AG09319 (cell line): ENCODE data around the gene SLC38A5.
A peak's percentile ranks its signal among the peaks of the same experiment; 100 is the strongest.

Experiments used
- DNase-seq: peaks from one replicate; pipeline ENCODE4 v3.0.0-alpha.2; 2010; ENCODE audit warnings: low read depth; ENCODE audit errors: extremely low read depth
- TF ChIP-seq, protein P1 (sequence below): IDR thresholded peaks from 2 replicates; pipeline ENCODE4 v1.5.1; 2011; ENCODE audit warnings: low read depth, mild to moderate bottlenecking, inconsistent platforms, low read length, moderate library complexity

The SLC38A5 gene

DNA sequence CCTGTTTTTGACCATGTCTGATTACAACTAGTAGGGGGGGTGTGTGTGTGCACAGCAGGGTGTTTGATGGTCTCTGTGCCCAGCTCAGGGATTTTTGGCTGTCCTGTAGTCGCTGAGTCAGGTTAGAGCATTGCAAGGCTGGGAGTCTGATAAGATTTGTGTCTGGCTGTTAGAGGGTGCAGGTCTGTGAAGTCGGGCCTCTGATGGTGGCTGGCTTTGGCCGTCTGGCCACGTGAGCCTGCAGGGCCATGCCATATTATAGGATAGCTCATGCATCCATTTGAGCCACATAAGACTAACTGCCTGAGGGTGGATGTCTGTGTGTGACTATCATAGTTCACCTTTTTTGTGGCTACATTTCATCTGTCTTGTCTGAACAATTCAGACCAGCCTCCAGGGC, 43.6 kb upstream of the SLC38A5 start:
- DNase-seq: no peak
- TF ChIP-seq, protein P1, sequence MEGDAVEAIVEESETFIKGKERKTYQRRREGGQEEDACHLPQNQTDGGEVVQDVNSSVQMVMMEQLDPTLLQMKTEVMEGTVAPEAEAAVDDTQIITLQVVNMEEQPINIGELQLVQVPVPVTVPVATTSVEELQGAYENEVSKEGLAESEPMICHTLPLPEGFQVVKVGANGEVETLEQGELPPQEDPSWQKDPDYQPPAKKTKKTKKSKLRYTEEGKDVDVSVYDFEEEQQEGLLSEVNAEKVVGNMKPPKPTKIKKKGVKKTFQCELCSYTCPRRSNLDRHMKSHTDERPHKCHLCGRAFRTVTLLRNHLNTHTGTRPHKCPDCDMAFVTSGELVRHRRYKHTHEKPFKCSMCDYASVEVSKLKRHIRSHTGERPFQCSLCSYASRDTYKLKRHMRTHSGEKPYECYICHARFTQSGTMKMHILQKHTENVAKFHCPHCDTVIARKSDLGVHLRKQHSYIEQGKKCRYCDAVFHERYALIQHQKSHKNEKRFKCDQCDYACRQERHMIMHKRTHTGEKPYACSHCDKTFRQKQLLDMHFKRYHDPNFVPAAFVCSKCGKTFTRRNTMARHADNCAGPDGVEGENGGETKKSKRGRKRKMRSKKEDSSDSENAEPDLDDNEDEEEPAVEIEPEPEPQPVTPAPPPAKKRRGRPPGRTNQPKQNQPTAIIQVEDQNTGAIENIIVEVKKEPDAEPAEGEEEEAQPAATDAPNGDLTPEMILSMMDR: no peak

DNA sequence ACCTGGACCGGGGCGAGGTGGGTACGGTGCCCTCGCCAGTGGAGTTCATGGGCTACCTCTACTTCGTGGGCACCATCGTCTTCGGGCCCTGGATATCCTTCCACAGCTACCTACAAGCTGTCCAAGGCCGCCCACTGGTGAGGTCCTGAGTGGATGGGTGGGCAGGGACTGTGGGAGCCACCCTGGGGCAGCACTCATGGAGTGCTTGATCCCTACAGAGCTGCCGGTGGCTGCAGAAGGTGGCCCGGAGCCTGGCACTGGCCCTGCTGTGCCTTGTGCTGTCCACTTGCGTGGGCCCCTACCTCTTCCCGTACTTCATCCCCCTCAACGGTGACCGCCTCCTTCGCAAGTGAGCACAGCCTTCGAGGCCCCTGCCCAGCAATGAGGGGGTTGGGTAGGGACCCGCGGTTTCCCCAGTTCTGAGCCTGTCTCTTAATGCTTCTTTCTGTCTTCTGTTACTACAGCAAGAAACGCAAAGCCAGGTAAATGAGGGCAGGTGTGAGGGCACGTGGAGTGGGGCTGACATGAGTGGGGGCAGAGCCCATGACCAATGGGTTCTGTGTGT, 42.4 kb upstream of the SLC38A5 start:
- no peak for DNase-seq
- TF ChIP-seq, protein P1: no peak

DNA sequence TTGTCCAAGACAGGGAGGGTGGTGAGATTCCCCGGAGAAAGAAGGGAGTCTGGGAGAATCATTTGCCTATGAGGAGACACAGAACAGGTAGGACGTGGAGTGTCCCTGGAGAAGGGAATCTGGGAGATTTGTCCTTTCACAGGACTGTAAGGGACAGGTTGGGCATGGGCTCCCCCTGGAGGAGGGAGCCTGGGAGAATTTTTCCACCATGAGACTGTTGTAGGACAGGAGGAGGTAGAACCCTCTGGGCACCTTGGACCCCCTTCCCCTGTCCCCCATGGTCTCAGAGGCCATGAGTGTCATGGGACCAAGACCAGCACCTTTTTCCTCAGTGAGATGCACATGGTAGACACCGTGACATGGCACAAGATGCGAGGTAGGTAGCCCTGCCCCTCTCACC, 41.5 kb upstream of the SLC38A5 start:
- no peak for DNase-seq
- TF ChIP-seq, protein P1: peak; percentile 48

DNA sequence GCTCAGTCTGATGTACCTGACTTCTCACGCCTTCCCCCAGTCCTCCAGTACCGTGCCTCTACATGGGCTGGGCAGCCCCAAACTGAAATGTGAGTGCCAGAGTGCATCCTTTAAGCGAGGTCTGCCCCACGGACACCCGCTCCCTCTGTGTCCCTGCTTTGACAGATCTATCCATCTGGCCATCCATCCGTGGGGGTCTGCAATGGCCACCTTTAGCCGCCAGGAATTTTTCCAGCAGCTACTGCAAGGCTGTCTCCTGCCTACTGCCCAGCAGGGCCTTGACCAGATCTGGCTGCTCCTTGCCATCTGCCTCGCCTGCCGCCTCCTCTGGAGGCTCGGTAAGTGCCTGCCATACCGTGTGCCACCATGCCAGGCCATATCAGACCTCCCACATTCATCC, 39.6 kb upstream of the SLC38A5 start:
- DNase-seq: no peak
- TF ChIP-seq, protein P1: no peak

DNA sequence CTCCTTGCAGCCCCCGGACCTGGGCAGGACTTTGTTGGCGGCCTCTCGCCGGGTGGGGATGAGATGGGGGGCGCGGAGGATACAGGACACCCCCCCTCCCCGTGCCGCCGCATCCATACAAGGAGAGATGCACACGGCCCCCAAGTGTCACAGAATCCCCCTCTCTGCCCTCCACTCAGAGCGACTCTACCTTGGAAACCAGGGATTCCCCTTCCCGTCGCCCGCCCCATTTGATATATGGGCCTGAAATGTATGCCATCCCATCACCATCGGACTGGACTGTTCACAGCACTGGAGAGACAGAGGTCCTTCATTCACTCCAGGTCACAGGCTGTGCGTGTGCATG, 39.2 kb upstream of the SLC38A5 start:
- DNase-seq: no peak
- TF ChIP-seq, protein P1: no peak

DNA sequence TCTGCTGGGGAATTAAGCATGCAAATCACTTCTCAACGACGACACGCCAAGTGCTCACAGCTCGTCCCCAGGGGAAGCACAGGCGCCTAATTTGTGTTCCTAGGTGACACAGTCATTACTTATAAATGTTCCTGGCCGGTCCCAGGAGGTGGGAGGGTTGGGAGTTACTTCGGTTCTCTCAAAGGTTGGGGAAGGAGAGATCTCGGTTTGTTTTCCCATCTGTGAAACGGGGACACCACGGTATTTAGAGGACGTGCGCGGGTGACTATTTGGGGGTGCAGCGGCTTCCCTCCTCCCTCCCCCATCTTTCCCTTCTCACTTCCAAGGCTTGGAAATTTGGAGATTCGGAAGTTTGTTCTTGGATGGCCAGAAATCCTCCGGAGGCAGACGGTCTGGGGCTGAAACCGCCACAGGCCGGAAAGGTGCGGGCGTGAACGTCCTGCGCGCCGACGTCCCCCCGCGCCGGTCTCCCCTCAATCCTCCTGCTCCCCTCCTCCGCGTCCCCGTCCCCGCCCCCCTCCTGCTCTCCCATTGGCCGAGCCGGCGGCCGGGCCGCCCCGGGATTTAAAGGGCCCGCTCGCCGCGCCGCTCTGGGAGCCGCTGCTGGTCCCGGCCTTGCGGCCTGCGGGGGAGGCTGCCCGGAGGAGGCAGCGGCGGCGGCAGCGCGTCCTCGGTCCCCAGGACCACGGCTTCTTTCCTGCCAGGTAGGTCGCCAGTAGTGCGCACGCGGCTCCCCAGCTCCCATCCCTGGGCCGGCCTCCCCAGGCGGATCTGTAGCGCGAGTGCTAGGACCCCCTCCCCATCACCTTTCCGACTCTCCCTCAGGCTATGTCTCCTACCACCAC, 38.6 kb upstream of the SLC38A5 start, which contains the start of gene PORCN:
Gene PORCN, plus strand, starts transcription at position 593 of the 845 bp plus-strand sequence. CDS start 829 bp downstream, outside the sequence.
- TF ChIP-seq, protein P1: no peak
- peak; percentile 19 for DNase-seq

DNA sequence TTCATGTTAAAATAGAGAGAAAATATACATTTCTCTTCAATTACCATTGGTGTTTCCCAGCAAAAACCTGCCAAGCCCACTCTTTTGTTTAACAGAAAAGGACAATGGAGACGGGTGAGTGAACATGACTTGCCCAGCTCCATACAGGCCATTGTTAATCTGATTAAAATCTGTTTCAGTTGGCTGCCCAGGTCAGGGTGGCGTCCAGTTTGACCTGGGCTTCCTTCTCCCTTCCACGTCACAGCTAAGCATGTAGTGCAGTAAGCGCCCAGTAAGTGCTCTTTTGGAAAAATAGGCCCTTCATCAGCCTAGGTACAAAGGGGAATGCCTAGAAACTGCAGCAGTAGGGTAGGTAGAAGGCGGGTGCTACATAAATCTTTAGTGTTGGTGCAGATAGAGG, 37.2 kb upstream of the SLC38A5 start:
- TF ChIP-seq, protein P1: no peak
- no peak for DNase-seq
